K562 (cell line): ENCODE data around the gene PRAME. TPM values are rescaled to one million over a fixed set of nuclear protein-coding genes. Genes with fewer than 3 reads are reported as not detected.

Source experiments
- ARID2 ChIP-seq: fragments of 450-650 bp; IDR thresholded peaks from 2 replicates; pipeline ENCODE4 v1.6.1; 2017; ENCODE audit warnings: antibody characterized with exemption, mild to moderate bottlenecking
- ARNT ChIP-seq, 2 experiments: fragments of 450-650 bp; IDR thresholded peaks; 2 replicates each; pipeline ENCODE4 v1.6.1; 2016; ENCODE audit warnings: mild to moderate bottlenecking in 1 of 2
- BACH1 ChIP-seq: fragments of 200-800 bp; sonication (Bioruptor generic); IDR thresholded peaks from 2 replicates; pipeline ENCODE4 v1.6.1; 2016; ENCODE audit warnings: missing genetic modification characterization, missing compliant biosample characterization
- BCOR ChIP-seq: fragments of 450-650 bp; IDR thresholded peaks from 2 replicates; pipeline ENCODE4 v1.6.1; 2016
- CBX2 ChIP-seq: fragments of 200-600 bp; sonication (generic); IDR thresholded peaks from one replicate; pipeline ENCODE4 v1.6.1; 2012; ENCODE audit warnings: mild to moderate bottlenecking, low read length, inconsistent platforms; ENCODE audit not compliant: insufficient read depth, poor library complexity, severe bottlenecking
- COPS2 ChIP-seq: fragments of 450-650 bp; conservative IDR thresholded peaks from 2 replicates; pipeline ENCODE4 v1.6.1; 2016; ENCODE audit warnings: mild to moderate bottlenecking, moderate library complexity
- EP400 ChIP-seq: fragments of 450-650 bp; IDR thresholded peaks from 2 replicates; pipeline ENCODE4 v1.6.1; 2017; ENCODE audit warnings: antibody characterized with exemption, mild to moderate bottlenecking, moderate library complexity
- EWSR1 ChIP-seq: fragments of 450-650 bp; IDR thresholded peaks from 2 replicates; pipeline ENCODE4 v1.6.1; 2018; ENCODE audit warnings: borderline replicate concordance, mild to moderate bottlenecking, low read depth, moderate library complexity; ENCODE audit not compliant: partially characterized antibody
- FOXJ2 ChIP-seq: fragments of 200-800 bp; sonication (Bioruptor generic); IDR thresholded peaks from 2 replicates; pipeline ENCODE4 v1.6.1; 2016; ENCODE audit warnings: missing genetic modification characterization, missing compliant biosample characterization
- GTF2E2 ChIP-seq: fragments of 200-800 bp; sonication (Bioruptor generic); IDR thresholded peaks from 2 replicates; pipeline ENCODE4 v1.6.1; 2016; ENCODE audit warnings: missing genetic modification characterization, missing compliant biosample characterization
- HCFC1 ChIP-seq: IDR thresholded peaks from 2 replicates; pipeline ENCODE4 v1.6.1; 2012; ENCODE audit warnings: low read depth, low read length, improper control_type of control experiment
- HLTF ChIP-seq: fragments of 450-650 bp; IDR thresholded peaks from 2 replicates; pipeline ENCODE4 v1.6.1; 2016
- KLF10 ChIP-seq: fragments of 250-450 bp; sonication (Bioruptor Pico); IDR thresholded peaks from 2 replicates; pipeline ENCODE4 v1.6.1; 2021; ENCODE audit warnings: matching md5 sums
- MTF1 ChIP-seq: fragments of 250-450 bp; sonication (Bioruptor Pico); IDR thresholded peaks from 2 replicates; pipeline ENCODE4 v1.9.0; 2021; ENCODE audit warnings: moderate library complexity, mild to moderate bottlenecking, inconsistent platforms, borderline replicate concordance
- POLR2AphosphoS5 ChIP-seq: IDR thresholded peaks from 2 replicates; pipeline ENCODE4 v1.6.1; 2011; ENCODE audit warnings: mild to moderate bottlenecking, low read depth, low read length, moderate library complexity; ENCODE audit not compliant: control insufficient read depth, insufficient read depth
- POLR3A ChIP-seq: IDR thresholded peaks from 2 replicates; pipeline ENCODE4 v1.6.1; 2011; ENCODE audit warnings: borderline replicate concordance, mild to moderate bottlenecking, moderate library complexity; ENCODE audit not compliant: insufficient read length, insufficient read depth; ENCODE audit errors: extremely low read depth
- PTTG1 ChIP-seq: fragments of 450-650 bp; IDR thresholded peaks from 2 replicates; pipeline ENCODE4 v1.6.1; 2016; ENCODE audit warnings: low read depth, mild to moderate bottlenecking, missing genetic modification characterization, missing compliant biosample characterization
- SAP30 ChIP-seq: fragments of 200-600 bp; sonication (generic); IDR thresholded peaks from 2 replicates; pipeline ENCODE4 v1.6.1; 2012; ENCODE audit warnings: borderline replicate concordance, low read depth, mild to moderate bottlenecking, moderate library complexity, low read length, control low read depth, inconsistent platforms; ENCODE audit not compliant: insufficient read depth, poor library complexity, severe bottlenecking
- U2AF2 ChIP-seq: fragments of 200-400 bp; formaldehyde crosslinking; optimal IDR thresholded peaks from 2 replicates; pipeline ENCODE3; 2017; ENCODE audit warnings: low read depth, mild to moderate bottlenecking, low read length
- ZC3H8 ChIP-seq: fragments of 450-650 bp; IDR thresholded peaks from 2 replicates; pipeline ENCODE4 v1.6.1; 2017
- ZNF124 ChIP-seq: sonication (generic); formaldehyde crosslinking; IDR thresholded peaks from 2 replicates; pipeline ENCODE4 v1.8.1; 2022; ENCODE audit warnings: missing genetic modification reagents
- ZNF778 ChIP-seq: fragments of 450-650 bp; formaldehyde crosslinking; IDR thresholded peaks from 2 replicates; pipeline ENCODE4 v1.4.0; 2020; ENCODE audit warnings: mild to moderate bottlenecking, moderate library complexity
- ZNF785 ChIP-seq: fragments of 250-450 bp; sonication (Bioruptor Pico); IDR thresholded peaks from 2 replicates; pipeline ENCODE4 v1.4.0; 2020; ENCODE audit warnings: mild to moderate bottlenecking
- ZNF830 ChIP-seq: fragments of 250-450 bp; sonication (Bioruptor Pico); IDR thresholded peaks from 2 replicates; pipeline ENCODE4 v1.5.0; 2021; ENCODE audit warnings: mild to moderate bottlenecking
- polyA plus RNA-seq, 8 experiments: library from polyadenylated mRNA; depleted of rRNA in 4 of 8; stranded (reverse) in 5 of 8; unstranded in 3 of 8; fragments of >200 nt; fragmentation: Nextera tagmentation in 2 of 8; fragmentation: Illumina TruSeq in 1 of 8; extraction: Ambion mirVana in 2 of 8; extraction: Trizol in 1 of 8; gene quantifications; 2 replicates each; pipeline versions ENCODE4 v1.2.1 to v1.2.3, GENCODE V29; 2011 to 2014; ENCODE audit warnings: inconsistent platforms in 1 of 8, missing spikeins in 1 of 8
- total RNA-seq, 7 experiments: library from RNA; depleted of rRNA in 6 of 7; stranded (reverse); fragments of >200 nt in 6 of 7; fragmentation: Illumina TruSeq in 2 of 7; extraction: Trizol in 2 of 7; gene quantifications; 2 replicates each; pipeline versions ENCODE4 v1.2.1 to v1.2.3, GENCODE V29; 2011 to 2021; ENCODE audit warnings: low replicate concordance in 1 of 7
- TF ChIP-seq, protein P1 (sequence below): fragments of 450-650 bp; IDR thresholded peaks from 2 replicates; pipeline ENCODE4 v1.6.1; 2016; ENCODE audit warnings: borderline replicate concordance
- TF ChIP-seq, protein P2 (sequence below): fragments of 450-650 bp; formaldehyde crosslinking; IDR thresholded peaks from 2 replicates; pipeline ENCODE4 v1.4.0; 2022; ENCODE audit warnings: missing genetic modification characterization
- TF ChIP-seq, protein P3 (sequence below): IDR thresholded peaks from 2 replicates; pipeline ENCODE4 v1.6.1; 2011; ENCODE audit not compliant: insufficient read length; ENCODE audit errors: extremely low read depth

PRAME gene
- total and polyA plus RNA-seq, 9 of the 15 experiments (the other 6 are each of a cell fraction or from before 2014, with no cell fraction given) = 662 to 2,141 (median 1,142) TPM

DNA sequence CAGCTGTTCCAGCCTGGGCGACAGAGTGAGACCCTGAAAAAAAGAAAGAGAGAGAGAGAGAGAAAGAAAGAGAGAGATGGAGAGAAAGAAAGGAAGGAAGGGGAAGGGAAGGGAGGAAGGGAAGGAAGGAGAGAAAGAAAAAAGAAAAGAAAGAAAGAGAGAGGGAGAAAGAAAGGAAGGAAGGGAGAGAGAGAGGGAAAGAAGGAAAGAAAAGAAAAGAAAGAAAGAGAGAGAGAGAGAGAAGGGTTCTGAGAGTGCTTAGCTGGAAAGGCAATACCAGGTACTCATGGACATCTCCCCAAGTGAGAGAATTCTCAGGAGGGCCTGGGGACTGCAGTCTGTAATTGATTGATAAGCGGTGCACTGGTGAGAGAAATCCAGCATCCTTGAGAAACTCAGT is 12.8 kb upstream of the PRAME start (continued):
- TF ChIP-seq FOXJ2 (tag) (no peak), POLR3A (no peak), ZNF830 (CRISPR knock-in tag) (no peak), ZC3H8 (0 out of 2 replicates have a peak, but pooled peaks have one; percentile 36), BACH1 (tag) (no peak), GTF2E2 (tag) (no peak), KLF10 (CRISPR knock-in tag) (no peak), COPS2 (no peak), CBX2 (no peak), MTF1 (CRISPR knock-in tag) (no peak), HCFC1 (no peak), PTTG1 (tag) (no peak), SAP30 (no peak), EWSR1 (no peak), ZNF778 (CRISPR knock-in tag) (no peak), ARID2 (peak; percentile 80), ARNT (IDR thresholded peaks at IDR 0.05) (no peak), ZNF124 (CRISPR knock-in tag) (no peak), POLR2AphosphoS5 (no peak), U2AF2 (no peak), EP400 (no peak), BCOR (peak; percentile 16; the same call in 1 of the 2 replicates), ZNF785 (CRISPR knock-in tag) (no peak), HLTF (peak; percentile 57; the same call in 1 of the 2 replicates)
- TF ChIP-seq, protein P1, sequence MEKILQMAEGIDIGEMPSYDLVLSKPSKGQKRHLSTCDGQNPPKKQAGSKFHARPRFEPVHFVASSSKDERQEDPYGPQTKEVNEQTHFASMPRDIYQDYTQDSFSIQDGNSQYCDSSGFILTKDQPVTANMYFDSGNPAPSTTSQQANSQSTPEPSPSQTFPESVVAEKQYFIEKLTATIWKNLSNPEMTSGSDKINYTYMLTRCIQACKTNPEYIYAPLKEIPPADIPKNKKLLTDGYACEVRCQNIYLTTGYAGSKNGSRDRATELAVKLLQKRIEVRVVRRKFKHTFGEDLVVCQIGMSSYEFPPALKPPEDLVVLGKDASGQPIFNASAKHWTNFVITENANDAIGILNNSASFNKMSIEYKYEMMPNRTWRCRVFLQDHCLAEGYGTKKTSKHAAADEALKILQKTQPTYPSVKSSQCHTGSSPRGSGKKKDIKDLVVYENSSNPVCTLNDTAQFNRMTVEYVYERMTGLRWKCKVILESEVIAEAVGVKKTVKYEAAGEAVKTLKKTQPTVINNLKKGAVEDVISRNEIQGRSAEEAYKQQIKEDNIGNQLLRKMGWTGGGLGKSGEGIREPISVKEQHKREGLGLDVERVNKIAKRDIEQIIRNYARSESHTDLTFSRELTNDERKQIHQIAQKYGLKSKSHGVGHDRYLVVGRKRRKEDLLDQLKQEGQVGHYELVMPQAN = peak; percentile 58
- TF ChIP-seq, protein P2, sequence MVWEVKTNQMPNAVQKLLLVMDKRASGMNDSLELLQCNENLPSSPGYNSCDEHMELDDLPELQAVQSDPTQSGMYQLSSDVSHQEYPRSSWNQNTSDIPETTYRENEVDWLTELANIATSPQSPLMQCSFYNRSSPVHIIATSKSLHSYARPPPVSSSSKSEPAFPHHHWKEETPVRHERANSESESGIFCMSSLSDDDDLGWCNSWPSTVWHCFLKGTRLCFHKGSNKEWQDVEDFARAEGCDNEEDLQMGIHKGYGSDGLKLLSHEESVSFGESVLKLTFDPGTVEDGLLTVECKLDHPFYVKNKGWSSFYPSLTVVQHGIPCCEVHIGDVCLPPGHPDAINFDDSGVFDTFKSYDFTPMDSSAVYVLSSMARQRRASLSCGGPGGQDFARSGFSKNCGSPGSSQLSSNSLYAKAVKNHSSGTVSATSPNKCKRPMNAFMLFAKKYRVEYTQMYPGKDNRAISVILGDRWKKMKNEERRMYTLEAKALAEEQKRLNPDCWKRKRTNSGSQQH = peak; percentile 90
- TF ChIP-seq, protein P3, sequence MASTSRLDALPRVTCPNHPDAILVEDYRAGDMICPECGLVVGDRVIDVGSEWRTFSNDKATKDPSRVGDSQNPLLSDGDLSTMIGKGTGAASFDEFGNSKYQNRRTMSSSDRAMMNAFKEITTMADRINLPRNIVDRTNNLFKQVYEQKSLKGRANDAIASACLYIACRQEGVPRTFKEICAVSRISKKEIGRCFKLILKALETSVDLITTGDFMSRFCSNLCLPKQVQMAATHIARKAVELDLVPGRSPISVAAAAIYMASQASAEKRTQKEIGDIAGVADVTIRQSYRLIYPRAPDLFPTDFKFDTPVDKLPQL = no peak
